NCI-H2081 (cell line): ENCODE data around the gene PRICKLE1.
"Not testable (repeated sequence)": the region's sequence is repeated elsewhere in the genome, so short reads cannot be mapped to it uniquely, and the experiment has no call there.

Experiments
- DNase-seq, 2 experiments: peaks; one replicate each; lab custom pipeline; 2025; lab: John Stamatoyannopoulos, UW

PRICKLE1 gene

DNA sequence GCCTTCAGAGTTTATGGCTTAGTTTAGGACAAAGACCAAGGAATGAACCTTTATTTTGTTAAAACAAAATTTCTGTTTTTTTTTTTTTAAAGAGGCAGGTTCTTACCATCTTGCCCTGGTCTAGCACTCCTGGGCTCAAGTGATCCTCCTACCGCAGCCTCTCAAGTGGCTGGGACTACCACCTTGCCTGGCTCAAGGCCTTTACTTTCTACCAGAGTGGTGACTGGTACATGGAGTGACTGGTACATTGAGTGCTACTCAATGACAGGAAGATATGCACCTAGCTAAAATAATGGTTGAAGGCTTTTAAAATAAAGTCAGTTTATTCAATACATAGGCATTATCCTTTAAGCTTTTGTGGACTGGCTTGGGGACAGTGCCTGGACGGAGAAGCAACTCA, 32.6 kb downstream of the PRICKLE1 start:
- no peak for DNase-seq

DNA sequence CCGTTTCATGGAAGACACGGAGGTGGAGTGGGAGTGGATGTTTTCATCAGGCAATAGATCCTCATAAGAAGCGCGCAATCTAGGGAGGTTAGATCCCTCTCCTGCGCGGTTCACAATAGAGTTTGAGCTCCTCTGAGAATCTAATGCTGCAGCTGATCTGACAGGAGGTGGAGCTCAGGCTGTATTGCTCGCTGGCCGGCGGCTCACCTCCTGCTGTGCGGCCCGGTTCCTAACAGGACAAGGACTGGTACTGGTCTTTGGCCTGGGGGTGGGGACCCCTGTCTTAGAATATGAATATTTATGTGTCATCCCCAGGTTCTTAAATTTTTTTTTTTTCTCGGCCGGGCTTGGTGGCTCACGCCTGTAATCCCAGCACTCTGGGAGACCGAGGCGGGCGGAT, 36.7 kb downstream of the PRICKLE1 start:
- no peak for DNase-seq

DNA sequence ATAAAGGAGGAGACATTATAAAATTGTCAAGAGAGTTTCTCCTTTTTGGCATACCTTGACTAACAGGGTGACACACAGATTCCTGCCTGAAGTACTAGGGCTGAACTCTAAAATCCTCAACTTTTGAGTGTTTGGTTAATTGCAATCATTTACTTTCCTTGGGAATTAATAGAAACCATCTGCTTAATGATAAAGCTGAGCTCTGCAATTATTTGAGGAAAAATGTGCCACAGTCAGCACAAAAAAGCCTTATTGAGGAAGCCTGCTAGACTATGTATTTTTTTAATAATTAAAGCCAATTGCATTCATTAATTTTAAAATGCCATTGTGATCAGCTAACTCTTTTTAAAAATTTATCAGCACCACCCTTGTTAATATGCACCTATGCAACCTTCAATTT, 38.7 kb downstream of the PRICKLE1 start:
- no peak for DNase-seq

DNA sequence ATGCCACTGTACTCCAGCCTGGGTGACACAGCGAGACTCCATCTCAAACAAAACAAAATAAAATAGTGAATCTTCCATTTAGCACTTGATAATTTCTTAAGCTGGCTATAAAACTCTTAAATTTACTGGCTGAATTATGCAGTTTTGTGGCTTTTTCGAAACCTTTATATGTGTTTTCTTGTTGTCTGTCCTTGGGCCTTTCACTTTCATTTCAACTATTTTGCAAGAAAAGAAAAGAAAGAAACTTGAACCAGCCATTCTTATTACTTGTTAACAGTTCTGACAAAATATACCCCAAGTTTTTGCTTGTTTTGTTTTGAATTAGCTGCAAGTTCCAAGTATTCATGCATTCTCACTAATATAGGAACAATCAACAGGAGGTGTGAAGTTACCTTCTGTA, 42.8 kb downstream of the PRICKLE1 start:
- no peak for DNase-seq

DNA sequence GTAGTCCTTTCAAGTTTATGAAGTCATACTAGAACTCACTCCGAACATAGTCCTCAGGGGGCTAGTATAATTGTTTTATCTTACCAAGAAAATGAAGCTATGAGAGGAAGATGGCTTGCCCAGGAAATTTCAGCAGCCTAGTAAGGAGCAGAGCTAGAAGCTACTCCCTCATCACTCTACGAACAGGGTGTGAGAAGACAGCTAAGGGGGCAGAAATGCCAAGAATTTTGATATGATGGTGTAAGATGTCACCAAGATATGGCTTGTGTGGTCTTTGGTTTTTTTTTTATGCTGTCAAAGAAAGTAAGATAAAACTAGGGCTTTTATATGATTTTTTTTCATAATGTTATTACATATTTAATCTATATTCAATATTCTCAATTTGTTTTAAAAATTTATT, 47.6 kb downstream of the PRICKLE1 start:
- DNase-seq = no peak

- DNase-seq = not testable (repeated sequence)
These were observed 48.2 kb downstream of the PRICKLE1 start for GRCh38 chr12:42541308-42541707.

GRCh38 chr12:42539696-42540095, 49.9 kb downstream of the PRICKLE1 start:
- no peak for DNase-seq

DNA sequence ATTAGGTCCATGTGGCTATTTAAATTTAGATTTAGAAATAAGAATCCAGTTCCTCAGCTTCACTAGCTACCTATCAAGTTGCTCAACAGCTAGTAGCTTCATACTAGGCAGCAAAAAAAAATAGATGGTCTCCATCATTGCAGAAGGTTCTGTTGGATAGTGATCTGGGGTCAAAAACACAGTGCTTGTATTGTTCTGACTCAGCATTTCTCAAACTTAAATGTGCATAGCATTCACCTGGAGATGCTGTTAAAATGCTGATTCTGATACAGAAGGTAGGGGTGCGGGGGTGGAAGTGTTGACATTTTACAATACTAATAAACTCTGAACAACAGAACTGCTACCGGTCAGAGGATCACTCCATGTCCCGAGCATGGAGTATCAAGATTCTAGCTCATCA, 51.3 kb downstream of the PRICKLE1 start:
- DNase-seq = no peak

DNA sequence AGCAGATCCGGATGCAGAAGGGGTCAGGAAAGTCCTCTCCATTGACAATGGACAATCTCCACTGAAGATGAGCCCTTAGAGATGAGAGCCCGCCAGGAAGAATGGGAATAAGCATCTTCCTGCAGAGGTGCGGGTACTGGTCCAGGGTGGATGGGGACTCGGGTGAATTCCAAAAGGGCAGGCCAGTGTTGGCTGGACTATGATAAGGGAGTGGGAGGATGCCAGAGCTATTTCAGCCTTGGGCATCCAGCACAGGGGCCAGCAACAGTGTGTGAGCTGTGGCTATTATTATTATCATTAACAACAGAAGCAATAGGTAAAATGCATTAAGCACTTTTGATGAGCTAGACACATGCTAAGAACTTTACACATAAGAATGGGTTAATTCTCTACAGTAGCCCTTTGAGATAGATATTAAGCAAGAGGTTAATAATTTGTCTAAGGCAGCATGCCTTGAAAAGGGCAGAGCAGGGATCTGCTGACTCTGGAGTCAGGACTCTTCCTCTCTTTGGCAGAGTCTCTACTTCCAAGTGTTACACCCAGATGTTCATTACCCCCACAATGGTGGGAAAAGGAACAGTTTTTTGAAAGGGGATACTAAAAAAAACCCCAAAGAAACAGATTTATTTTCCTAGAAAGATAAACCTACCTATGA, 55.2 kb downstream of the PRICKLE1 start:
- no peak for DNase-seq

DNA sequence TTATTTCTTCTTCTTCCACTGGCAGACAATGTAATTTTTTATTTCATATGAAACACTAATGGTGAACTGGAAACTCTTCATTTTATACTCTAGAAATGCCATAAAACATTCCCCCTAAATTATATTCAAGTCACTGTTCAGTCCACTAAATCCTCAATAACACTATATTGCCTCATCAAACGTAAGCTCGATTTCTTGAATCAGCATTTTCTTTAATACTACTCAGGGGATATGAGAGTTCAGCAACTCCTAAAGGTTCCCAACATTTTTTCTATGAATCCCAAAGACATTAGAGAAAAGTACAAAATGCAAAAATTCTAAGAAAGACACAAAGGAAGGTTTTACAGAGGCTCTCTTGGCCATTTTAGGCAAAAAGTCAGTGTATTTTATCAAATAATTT, 59.3 kb downstream of the PRICKLE1 start:
- no peak for DNase-seq

GRCh38 chr12:42525444-42525843, 64.1 kb downstream of the PRICKLE1 start:
- DNase-seq = no peak

GRCh38 chr12:42524716-42525115, 64.8 kb downstream of the PRICKLE1 start:
- DNase-seq = no peak

DNA sequence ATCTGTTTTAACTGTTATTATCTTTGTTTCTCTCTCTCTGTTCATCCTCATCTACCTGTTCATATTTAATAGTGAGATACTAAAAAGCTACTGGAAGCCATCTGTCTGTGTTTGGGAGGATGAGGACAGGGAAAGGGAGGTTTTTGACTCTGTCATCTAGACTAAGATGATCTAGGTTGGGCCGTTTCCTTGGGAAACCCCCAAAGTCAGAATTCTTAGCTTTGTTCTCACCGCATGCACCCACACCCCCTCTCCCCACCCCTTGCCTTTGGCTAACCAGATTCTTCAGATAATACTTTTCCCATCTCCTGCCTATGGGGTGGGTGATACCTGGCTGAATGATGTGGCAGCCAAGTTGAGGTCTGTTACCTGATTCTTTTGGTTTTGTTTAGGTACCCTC, 73.0 kb downstream of the PRICKLE1 start:
- no peak for DNase-seq

DNA sequence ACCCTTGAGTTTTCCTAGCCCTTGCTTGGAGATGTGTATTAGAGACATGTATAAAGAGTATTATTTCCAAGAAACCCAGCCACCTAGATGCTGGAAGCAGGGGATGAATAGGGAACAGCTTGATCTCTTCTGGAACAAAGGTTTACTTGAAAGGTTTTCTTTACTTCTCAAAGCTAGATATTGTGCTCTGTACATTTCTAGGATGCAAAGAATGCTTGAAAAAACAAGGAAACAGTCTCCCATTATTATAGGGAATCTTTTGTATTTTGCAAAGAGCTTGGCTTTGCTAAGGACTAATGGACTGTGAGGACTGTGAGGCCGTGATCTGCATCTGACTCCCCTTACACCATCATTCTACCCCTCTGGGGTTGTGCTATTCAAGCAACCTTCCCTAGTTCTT, 77.9 kb downstream of the PRICKLE1 start:
- no peak for DNase-seq

DNA sequence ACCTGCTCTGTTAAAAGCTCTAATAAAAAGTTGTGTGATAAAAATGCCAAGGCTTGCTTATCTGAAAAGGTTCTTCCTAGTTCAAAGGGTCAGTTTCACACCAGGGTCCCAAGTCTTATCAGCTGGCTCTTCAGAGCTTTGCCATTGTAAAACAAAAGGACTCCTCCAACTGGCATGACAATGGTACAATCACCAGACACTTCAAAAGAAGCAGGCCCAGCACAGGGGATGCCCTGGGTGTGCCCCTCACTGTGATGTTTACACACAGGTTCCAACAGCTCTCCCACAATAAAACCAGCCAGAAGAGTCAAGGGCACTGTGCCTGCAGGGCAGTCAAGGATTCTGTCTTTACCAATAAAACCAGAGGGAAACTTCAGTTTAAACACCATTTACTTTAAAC, 78.7 kb downstream of the PRICKLE1 start:
- DNase-seq = no peak

- no peak for DNase-seq
These were observed 80.6 kb downstream of the PRICKLE1 start for GRCh38 chr12:42508913-42509460.

DNA sequence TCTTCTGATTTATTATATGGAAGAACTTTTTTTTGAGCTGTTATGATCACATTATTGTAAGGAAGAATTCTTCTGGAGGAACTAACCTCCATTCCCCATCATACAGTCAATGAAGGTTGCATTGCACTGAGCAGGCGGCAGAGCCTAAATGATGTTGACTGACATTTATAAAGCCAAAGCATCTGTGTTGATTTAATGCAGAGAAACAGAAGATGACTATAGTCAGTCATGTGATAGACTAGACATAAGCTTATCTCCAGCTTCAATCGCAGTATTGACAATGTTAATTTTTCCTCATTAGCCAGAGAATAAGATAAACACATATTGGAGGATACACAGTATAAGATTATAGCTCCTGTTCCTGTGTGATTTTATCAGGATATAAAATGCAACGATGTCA, 82.0 kb downstream of the PRICKLE1 start:
- DNase-seq = no peak

GRCh38 chr12:42507081-42507480, 82.5 kb downstream of the PRICKLE1 start:
- DNase-seq = no peak

DNA sequence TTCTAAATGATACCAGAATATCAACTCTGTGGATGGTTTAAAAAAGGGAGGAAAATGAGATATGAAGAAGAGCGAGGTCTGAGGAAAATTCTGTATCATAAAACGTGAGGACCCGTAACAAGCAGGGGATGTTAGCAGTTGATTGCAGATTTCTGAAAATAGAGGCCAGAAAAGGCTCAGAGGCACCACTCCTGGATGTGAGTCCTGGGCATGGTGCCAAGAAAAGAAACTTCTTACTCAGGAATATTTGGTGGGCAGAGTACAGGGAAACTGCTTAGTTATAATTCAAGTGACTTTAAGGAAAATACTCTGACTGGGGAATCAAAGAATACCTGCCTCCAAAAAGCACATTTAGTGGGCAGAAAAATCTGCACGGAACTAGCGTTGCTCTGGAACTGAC, 85.5 kb downstream of the PRICKLE1 start:
- no peak for DNase-seq

GRCh38 chr12:42502682-42503081, 86.9 kb downstream of the PRICKLE1 start:
- DNase-seq = no peak

DNA sequence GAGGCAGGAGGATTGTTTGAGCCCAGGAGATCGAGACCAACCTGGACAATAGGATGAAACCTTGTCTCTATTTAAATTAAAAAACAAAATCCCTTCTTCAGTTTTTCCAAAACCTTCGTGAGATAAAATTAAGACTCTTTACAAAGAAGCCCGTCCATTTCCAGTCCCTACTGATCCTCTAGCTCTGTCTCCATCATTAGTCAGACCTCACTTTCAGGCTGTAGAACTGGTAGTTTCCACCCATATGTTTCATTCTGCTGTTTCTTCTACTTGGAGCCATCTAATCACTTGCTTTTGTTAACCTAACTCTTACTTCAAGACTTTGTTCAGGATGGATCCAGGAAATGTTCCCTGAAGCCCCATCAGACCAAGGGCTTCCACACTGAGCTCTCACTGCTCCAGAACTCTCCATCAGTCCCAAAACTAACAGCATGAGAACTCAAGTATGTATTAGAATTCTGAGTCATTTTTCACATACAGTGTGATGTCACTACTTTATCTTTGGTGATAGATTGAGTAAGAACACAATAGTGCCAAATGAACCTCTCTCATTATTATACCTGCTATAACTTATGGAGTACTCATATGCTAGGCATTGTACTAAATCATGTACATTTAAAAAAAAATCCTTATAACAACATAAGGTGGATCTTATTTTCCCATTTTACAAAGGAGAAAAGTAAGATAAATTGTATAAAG, 90.8 kb downstream of the PRICKLE1 start:
- DNase-seq = no peak

- DNase-seq = no peak
These were observed 92.7 kb downstream of the PRICKLE1 start for GRCh38 chr12:42496886-42497285.

GRCh38 chr12:42495244-42495643, 94.3 kb downstream of the PRICKLE1 start:
- DNase-seq = no peak

GRCh38 chr12:42492267-42492666, 97.3 kb downstream of the PRICKLE1 start:
- DNase-seq = no peak
